ENCODE measurements around the gene BRAF.

GRCh38 chr7:140719721-140720120 is 205.0 kb downstream of the BRAF start:
- no peak for TF ChIP-seq ZNF785 (tag by site-specific recombination; IDR thresholded peaks at IDR 0.05)
- TF ChIP-seq ZNF449 (tag by site-specific recombination; IDR thresholded peaks at IDR 0.05), result no peak

All from HEK293 (cell line).